GM12875 (cell line): ENCODE results near the gene COLGALT1.

Source experiments
- H3K4me3 ChIP-seq: one replicate; pipeline ENCODE4 v1.5.1; 2011; ENCODE audit warnings: low read depth, low read length, control low read depth
- TF ChIP-seq, protein P1 (sequence below): IDR thresholded peaks from 2 replicates; pipeline ENCODE4 v1.5.1; 2011; ENCODE audit warnings: low read depth, mild to moderate bottlenecking, control low read depth, inconsistent platforms, low read length, moderate library complexity, borderline replicate concordance; ENCODE audit not compliant: insufficient read depth

Gene COLGALT1

DNA sequence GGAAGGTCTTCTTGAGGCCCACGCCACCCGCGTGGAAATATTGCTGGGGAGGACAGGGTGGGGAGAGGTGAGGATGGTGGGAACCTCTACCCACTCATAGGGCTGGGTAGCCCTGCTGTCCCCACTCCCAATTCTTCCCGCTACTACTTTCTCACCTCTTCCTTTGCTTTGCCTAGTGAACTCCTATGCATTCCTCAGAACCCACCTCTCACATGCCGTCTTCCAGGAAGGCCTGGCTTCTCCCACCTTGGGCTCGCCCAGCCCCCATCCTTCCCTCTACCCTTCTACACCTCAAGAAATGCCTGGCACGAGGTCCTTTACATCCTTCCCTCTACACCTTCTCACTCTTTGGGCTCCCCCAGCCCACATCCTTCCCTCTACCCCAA is 62.4 kb downstream of the COLGALT1 start:
- H3K4me3 ChIP-seq, result no peak overlapping the region
- TF ChIP-seq, protein P1, sequence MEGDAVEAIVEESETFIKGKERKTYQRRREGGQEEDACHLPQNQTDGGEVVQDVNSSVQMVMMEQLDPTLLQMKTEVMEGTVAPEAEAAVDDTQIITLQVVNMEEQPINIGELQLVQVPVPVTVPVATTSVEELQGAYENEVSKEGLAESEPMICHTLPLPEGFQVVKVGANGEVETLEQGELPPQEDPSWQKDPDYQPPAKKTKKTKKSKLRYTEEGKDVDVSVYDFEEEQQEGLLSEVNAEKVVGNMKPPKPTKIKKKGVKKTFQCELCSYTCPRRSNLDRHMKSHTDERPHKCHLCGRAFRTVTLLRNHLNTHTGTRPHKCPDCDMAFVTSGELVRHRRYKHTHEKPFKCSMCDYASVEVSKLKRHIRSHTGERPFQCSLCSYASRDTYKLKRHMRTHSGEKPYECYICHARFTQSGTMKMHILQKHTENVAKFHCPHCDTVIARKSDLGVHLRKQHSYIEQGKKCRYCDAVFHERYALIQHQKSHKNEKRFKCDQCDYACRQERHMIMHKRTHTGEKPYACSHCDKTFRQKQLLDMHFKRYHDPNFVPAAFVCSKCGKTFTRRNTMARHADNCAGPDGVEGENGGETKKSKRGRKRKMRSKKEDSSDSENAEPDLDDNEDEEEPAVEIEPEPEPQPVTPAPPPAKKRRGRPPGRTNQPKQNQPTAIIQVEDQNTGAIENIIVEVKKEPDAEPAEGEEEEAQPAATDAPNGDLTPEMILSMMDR, result no peak

DNA sequence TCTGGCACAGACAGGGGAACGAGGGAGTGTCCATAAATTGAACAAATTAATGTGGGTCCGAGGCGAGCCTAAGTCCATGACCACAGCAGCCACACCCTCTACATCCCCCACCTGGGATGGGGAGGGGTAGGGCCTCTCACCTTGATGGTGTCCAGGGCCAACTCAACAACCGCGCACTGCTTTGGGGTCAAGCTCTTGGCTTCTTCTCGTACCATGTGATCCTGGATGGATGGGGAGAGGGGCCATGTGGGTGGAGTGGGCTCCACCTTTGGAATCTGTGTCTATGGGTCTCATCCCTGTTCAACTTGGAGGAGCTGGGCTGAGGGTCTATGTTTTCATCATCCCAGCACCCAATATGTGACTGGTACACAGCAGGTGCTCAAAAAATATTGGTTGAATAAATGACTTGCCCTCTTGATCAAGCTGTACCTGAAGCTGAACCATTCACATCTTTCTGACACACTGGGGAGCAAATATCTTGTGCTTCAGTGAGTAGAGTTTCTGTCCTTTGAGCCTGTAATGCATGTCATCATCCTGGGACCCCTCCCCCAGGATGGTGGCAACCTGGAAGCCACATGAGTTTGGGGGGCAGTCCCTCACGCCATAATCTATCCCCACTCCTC is 62.9 kb downstream of the COLGALT1 start:
- TF ChIP-seq, protein P1, result no peak
- H3K4me3 ChIP-seq, result no peak overlapping the region

DNA sequence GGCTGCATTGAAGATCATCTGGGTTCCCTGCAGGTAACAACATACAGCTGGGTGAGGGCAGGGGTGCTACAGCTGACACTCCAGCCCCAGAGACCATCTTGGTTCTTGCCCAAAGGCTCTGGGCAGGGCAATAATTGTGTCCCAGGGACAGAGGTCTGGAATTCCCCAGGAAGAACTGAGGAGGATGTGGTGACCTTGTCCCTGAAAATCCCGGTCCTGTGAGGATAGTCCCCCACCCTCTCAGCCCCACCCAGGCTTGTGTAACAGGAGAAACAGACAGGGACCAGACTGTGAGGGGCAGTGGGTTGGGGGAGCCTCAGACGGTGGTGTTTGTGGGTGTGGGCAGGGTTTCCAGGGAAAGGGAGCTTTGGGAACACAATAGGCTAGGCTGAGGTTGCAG is 63.5 kb downstream of the COLGALT1 start:
- H3K4me3 ChIP-seq, result no peak overlapping the region
- TF ChIP-seq, protein P1, result no peak

DNA sequence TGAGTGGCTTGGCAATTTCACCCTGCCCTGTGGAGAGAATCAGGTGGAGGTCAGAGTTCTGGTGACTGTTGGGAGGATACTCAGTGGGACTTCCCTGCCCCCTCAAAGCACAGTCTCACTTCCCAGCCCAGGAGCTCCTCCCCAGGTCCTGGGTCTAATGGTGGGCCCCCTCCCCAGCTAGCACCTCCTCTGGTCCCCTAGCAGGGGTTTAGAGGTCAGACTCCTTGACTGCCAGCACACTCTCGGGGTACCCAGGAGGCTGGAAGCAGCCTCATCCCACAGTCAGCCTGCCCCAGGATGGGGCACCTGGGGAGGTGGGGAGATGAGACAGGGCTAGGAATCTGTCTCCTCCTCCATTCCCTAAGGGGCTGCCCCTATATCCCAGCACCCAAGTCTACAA is 65.2 kb downstream of the COLGALT1 start:
- H3K4me3 ChIP-seq, result no peak overlapping the region
- TF ChIP-seq, protein P1, result no peak

DNA sequence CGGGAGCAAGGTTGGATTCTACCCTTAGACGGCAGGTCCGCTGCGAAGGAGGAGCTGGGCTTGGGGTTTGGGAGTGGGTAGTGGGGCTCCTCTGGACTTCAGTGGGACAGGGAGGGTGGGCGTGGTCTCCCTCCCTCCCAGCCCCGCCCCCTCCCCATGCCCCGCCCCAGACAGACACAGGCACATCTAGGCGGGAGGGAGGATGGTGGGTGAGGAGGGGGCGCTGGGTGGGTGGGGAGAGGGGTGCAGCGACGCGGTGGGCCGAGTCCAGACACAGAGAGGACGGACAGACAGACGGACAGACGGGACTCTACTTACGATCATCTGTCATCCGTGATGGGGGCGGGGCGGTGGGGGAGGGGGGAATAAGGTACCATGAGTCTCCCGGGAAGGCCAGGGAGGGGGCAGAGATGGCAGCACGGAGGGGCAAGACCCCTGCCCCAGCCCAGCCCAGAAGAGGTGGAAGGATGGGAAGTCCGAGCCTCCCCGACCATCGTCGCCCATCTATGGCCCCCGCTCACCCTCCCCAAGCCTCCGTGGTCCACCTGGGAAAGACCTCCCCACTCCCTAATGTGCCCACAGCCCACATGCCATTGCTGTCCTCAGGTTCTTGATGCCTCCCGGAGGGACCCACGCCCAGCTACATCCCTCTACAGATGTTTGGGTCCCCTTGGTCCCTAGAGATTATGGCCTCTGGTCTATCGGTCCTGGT is 67.9 kb downstream of the COLGALT1 start:
- TF ChIP-seq, protein P1, result no peak
- no peak overlapping the region for H3K4me3 ChIP-seq

DNA sequence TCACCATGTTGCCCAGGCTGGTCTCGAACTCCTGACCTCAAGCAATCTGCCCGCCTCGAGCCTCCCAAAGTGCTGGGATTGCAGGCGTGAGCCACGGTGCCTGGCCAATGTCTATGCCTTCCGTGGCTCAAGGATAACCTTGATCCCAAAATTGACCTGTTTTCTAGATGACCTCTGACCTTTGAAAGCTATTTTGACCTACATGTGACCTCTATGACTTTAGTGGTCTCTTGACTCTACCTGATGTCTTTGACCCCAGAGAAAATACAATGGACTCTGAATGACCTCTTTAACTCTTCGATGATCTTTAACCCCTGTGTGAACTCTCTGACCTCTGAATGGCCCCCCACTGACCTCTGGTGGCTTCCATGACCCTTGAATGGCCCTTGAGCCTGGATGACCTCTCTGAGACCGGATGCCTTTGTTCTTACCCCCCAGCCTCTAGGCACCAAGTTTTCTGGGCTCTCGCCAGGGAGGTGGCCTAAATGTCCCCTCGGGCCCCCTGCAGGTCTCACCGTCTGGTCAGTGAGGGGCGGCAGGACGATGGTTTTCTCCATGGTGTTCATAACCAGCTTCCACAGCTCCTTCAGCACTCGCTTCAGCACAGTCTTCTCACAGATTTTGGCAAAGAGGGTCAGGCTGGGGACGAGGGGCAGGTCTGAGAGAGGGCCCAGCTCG is 69.0 kb downstream of the COLGALT1 start:
- TF ChIP-seq, protein P1, result no peak
- no peak overlapping the region for H3K4me3 ChIP-seq
